Kidney (tissue), 14 donors: ENCODE data around the gene HMGXB3. TPM values are rescaled to one million over a fixed set of nuclear protein-coding genes. Genes with fewer than 3 reads are reported as not detected.

Experiments used
- DNase-seq, 5 donors: peaks; one replicate each; pipeline ENCODE4 v3.0.0-alpha.2; 2013 to 2020
- FAIRE-seq: peaks from 2 replicates; lab custom pipeline; 2012; peaks lifted over from hg19 to GRCh38; lab: Jason Lieb, UNC
- H3K27ac ChIP-seq, 2 donors: one replicate each; pipeline ENCODE4 v1.7.0; 2013; ENCODE audit warnings: low read depth in 2 of 2, low read length in 2 of 2, inconsistent platforms in 1 of 2
- H3K27me3 ChIP-seq: one replicate; pipeline ENCODE4 v1.7.1; 2013; ENCODE audit warnings: low read length, inconsistent platforms; ENCODE audit not compliant: control insufficient read depth, insufficient read depth
- H3K36me3 ChIP-seq, 3 donors: one replicate each; pipeline versions ENCODE4 v1.7.0 to v1.7.1; 2013; ENCODE audit warnings: low read length in 3 of 3, control low read depth in 1 of 3, inconsistent platforms in 1 of 3; ENCODE audit not compliant: insufficient read depth in 3 of 3, control insufficient read depth in 2 of 3
- H3K4me1 ChIP-seq, 3 donors: one replicate each; pipeline versions ENCODE4 v1.7.0 to v1.7.1; 2013; ENCODE audit warnings: low read length in 3 of 3, inconsistent platforms in 1 of 3, low read depth in 1 of 3; ENCODE audit not compliant: control insufficient read depth in 2 of 3, insufficient read depth in 2 of 3
- H3K4me3 ChIP-seq, 3 donors: one replicate each; pipeline versions ENCODE4 v1.7.0 to v1.8.1; 2013; ENCODE audit warnings: low read length in 3 of 3, control low read depth in 1 of 3, inconsistent platforms in 1 of 3
- H3K9ac ChIP-seq, 3 donors: one replicate each; pipeline versions ENCODE4 v1.7.0 to v1.7.1; 2013; ENCODE audit warnings: low read length in 3 of 3, control low read depth in 1 of 3, inconsistent platforms in 1 of 3
- H3K9me3 ChIP-seq, 3 donors: one replicate each; pipeline versions ENCODE4 v1.7.0 to v1.7.1; 2013; ENCODE audit warnings: low read length in 3 of 3, control low read depth in 1 of 3, inconsistent platforms in 1 of 3; ENCODE audit not compliant: control insufficient read depth in 2 of 3, insufficient read depth in 1 of 3
- intact Hi-C: fragments of 100-400 bp; cut with DNase I; formaldehyde crosslinking; loops from one replicate; pipeline ENCODE4 v1.11.1; 2022
- polyA plus RNA-seq: library from polyadenylated mRNA; stranded (reverse); fragments of 350-450 nt; fragmentation: Illumina TruSeq; extraction: RNeasy Lipid Tissue Mini Kit (QIAGEN cat#74804); gene quantifications from one replicate; pipeline ENCODE4 v1.2.3, GENCODE V29; 2014; ENCODE audit warnings: low read depth, low replicate concordance; ENCODE audit not compliant: insufficient read depth
- total RNA-seq: library from RNA; stranded (reverse); fragmentation: NEBNext Ultra II Directional; extraction: Animal tissue kit (Norgen Biotek cat#: 25700); gene quantifications from one replicate; pipeline ENCODE4 v1.2.1, GENCODE V29; 2021
- TF ChIP-seq, protein P1 (sequence below): IDR thresholded peaks from 3 replicates; pipeline ENCODE4 v1.5.1; 2012; ENCODE audit warnings: mild to moderate bottlenecking, moderate library complexity, borderline replicate concordance; ENCODE audit not compliant: insufficient read depth; ENCODE audit errors: extremely low read depth
- donor health status: control.
- donor health status: control.
- donor health status: control.
- donor health status: control.
- donor health status: control.
- donor health status: DM: yes; HTN: yes; CAD: no.
- donor health status: Normal renal cell carcinoma (clear cell type).

The HMGXB3 gene
- total and polyA plus RNA-seq, 2 donors from 2014 or later = 9.5 to 29.3 TPM

DNA sequence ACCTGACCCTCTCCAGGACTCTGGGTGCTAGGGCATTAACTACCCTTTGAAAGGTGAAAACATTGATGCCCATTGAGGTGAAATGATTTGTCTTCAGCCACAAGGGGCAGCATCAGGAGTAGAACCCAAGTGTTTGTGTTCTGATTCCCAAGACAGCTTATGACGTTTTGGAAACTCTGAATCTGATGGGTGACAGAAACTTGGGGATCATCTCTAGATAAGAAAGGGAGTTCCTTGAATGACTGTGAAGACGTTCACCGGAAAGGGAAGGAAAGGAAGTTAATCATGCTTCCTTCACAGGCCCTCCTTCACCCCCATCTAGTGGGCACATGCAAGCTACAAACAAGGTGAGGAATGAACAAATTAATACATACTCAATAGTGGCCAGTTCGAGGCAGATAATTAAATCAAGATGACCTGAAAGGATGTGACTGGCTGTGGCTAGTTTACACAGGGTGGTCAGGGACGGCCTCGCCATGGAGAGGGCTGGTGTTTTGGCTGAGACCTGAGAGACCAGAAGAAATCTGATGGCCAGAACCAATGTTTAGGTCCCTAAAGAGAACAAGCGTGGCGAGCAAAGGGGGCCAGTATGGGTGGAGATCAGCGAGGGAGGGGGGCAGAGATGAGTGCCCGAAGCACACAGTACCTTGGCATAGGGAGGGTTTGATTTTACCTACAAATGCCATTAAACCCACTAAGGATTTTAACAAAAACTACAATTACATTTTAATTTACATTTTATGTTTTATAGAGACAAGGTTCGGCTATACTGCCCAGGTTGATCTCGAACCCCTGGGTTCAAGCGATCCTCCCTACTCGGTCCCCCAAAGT, 40.9 kb upstream of the HMGXB3 start:
- TF ChIP-seq, protein P1, sequence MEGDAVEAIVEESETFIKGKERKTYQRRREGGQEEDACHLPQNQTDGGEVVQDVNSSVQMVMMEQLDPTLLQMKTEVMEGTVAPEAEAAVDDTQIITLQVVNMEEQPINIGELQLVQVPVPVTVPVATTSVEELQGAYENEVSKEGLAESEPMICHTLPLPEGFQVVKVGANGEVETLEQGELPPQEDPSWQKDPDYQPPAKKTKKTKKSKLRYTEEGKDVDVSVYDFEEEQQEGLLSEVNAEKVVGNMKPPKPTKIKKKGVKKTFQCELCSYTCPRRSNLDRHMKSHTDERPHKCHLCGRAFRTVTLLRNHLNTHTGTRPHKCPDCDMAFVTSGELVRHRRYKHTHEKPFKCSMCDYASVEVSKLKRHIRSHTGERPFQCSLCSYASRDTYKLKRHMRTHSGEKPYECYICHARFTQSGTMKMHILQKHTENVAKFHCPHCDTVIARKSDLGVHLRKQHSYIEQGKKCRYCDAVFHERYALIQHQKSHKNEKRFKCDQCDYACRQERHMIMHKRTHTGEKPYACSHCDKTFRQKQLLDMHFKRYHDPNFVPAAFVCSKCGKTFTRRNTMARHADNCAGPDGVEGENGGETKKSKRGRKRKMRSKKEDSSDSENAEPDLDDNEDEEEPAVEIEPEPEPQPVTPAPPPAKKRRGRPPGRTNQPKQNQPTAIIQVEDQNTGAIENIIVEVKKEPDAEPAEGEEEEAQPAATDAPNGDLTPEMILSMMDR = peak; percentile 47
- Histone ChIP-seq H3K9ac (peak overlapping the region in 2 of 3 donors; percentile 49 to 64), H3K4me1 (peaks cover 0 to 11% (median 3%) of the 10 kb centered on the region in 3 donors), H3K36me3 (no peaks in the 10 kb centered on the region), H3K27me3 (no peaks in the 10 kb centered on the region), H3K9me3 (no peaks in the 10 kb centered on the region), H3K4me3 (peak overlapping the region; percentile 26 to 76 (median 73)), H3K27ac (peak overlapping the region; percentile 73 to 76)
- peak in 2 of 5 donors; percentile 45 to 74 for DNase-seq
- intact Hi-C loops = no loop called here
- no peak for FAIRE-seq

DNA sequence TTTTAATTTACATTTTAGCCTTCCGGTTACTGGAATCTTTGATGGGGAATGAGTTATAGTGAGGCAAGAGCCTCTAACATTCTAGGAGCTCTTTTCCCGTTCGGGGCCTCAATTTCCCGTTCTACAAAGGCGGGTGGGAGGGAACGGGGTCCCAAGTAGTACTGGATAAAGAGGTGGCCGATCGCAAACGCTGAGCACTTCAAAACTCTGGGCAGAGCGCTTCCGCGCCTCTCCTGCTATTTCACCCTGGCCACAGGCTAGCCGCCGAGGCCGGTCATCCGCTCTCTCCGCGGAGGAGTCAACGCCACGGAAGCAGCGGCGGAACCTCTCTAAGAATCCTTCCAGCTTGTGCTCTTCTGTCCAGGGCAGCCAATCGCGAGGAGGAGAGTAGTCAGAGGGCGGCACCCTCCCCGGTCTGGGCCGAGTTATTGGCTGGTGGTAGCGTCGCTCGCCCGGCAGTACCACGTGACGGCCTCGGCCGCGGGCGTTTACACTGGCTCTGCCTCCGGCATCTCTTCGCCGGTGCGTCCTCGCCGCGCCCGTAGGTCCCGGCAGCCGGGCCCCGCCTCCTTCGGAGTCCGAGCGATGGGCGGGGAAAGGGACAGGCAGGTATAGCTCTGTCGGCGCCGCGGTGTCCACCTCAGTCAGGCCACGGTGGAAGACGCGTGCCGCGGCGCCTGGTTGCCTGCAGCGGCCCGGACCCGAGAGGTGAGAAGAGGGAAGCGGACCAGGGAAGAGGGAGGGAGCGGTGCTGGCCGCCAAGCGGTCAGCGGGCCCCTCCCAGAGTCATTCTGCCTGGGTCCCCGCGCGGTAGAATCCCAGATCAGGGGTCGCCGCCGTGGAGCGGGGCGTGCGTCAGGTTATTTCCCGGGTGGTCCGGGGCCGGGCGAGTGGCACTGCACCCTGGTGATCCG, 40.0 kb upstream of the HMGXB3 start, which contains the start of gene SLC26A2:
Gene SLC26A2 (plus strand): TSS at position 487 of the 914 bp plus-strand sequence. CDS start 16,895 bp downstream, outside the sequence.
- Histone ChIP-seq H3K27me3 (no peaks in the 10 kb centered on the region), H3K27ac (peak within 1 kb of the TSS; percentile 73 to 76), H3K9ac (peak within 1 kb of the TSS; percentile 57 to 64 (median 59)), H3K9me3 (no peaks in the 10 kb centered on the region), H3K4me1 (peaks cover 0 to 11% (median 3%) of the 10 kb centered on the region in 3 donors), H3K36me3 (no peaks in the 10 kb centered on the region), H3K4me3 (peak within 1 kb of the TSS; percentile 68 to 76 (median 73))
- DNase-seq = peak; percentile 97 to 99 (median 98)
- peak; percentile 51 for FAIRE-seq
- intact Hi-C loops = no loop called here
- TF ChIP-seq, protein P1 = no peak

DNA sequence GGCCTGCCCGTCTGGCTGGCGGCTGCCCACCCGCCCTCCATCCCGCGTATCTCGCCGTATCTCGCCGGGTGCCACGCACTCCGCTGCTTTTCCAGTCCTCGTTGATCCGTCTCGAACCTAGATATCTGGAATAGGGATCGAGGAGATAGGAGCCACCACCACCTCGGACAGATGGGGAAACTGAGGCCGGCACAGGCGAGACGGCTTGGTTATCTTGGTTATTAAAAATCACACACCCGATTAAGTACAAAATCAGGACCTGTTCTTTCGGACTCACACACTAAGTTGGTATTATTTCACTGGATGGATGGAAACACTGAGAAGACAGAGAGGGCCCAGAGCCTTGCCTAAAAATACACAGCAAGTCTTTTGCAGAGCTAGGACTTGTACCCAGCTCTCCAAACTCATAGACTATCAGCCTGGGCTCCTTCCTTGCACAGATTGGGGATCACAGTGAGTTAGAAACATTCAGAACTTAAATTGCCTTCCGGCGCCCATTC, 39.3 kb upstream of the HMGXB3 start:
- peak overlapping the region; percentile 56 to 76 (median 68) for H3K4me3 ChIP-seq
- no peaks in the 10 kb centered on the region for H3K27me3 ChIP-seq
- intact Hi-C loops = no loop called here
- TF ChIP-seq, protein P1 = no peak
- H3K4me1 ChIP-seq = peaks cover 0 to 11% (median 3%) of the 10 kb centered on the region in 3 donors
- no peaks in the 10 kb centered on the region for H3K36me3 ChIP-seq
- DNase-seq (peak in 2 of 5 donors; percentile 22 to 73), FAIRE-seq (no peak)
- peak overlapping the region; percentile 30 to 59 (median 57) for H3K9ac ChIP-seq
- H3K27ac ChIP-seq = peak overlapping the region in 1 of 2 donors; percentile 10
- H3K9me3 ChIP-seq = no peaks in the 10 kb centered on the region
